Measurements from ENCODE around the gene MYCN.

Gene MYCN

DNA sequence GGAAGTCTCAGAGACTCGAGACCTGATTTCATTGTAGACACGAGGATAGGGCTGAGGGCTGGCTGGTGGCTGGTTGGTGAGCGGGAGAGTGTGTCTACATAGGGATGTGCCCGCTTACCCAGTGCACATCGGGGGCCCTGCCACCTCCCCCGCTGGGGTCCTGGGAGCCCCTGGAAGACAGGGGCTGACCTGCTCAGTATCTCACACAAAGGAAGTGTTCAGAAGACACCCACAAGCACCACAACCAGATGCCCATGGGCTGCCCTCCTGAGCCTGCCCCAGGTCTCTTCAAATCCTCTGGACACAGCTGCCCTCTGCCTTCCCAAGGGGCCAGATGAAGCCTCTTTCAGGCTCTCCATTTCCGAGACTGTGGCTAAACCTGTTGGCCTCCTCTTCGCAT lies 43.1 kb downstream of the MYCN start:
- Histone ChIP-seq H3K9me2 (replicated peaks; ENCODE audit: insufficient read depth, low read length) (no peaks in the 10 kb centered on the region), H3K27me3 (replicated peaks; ENCODE audit: insufficient read depth, low read length) (no peaks in the 10 kb centered on the region), H3K4me3 (ENCODE audit: low read length) (no peak overlapping the region), H3K27ac (ENCODE audit: low read length) (no peak overlapping the region), H3K4me2 (ENCODE audit: low read depth, low read length) (no peak overlapping the region), H3K9me3 (replicated peaks; ENCODE audit: insufficient read depth, low read length) (no peaks in the 10 kb centered on the region), H3K4me1 (ENCODE audit: low read length) (no peaks in the 10 kb centered on the region), H2AFZ (ENCODE audit: low read length) (no peak overlapping the region), H3F3A (ENCODE audit: insufficient read depth, low read length) (no peaks in the 10 kb centered on the region), H3K79me2 (ENCODE audit: low read length) (no peaks in the 10 kb centered on the region), H3K9ac (ENCODE audit: low read length) (no peak overlapping the region), H4K20me1 (ENCODE audit: insufficient read depth, low read length) (no peaks in the 10 kb centered on the region), H3K36me3 (replicated peaks; ENCODE audit: insufficient read depth, low read length) (no peaks in the 10 kb centered on the region)
- TF ChIP-seq CTCF (IDR thresholded peaks at IDR 0.05; ENCODE audit: low read length) = no peak
- TF ChIP-seq EZH2 (optimal IDR thresholded peaks at IDR 0.05; ENCODE audit: low read depth, low read length) = no peak
- TF ChIP-seq EZH2phosphoT487 (IDR thresholded peaks at IDR 0.05; ENCODE audit: low read length) = no peak
- DNase-seq = no peak

- Histone ChIP-seq H3K79me2 (ENCODE audit: low read length) (no peaks in the 10 kb centered on the region), H3K4me2 (ENCODE audit: low read depth, low read length) (no peak overlapping the region), H3K36me3 (replicated peaks; ENCODE audit: insufficient read depth, low read length) (no peaks in the 10 kb centered on the region), H3K27me3 (replicated peaks; ENCODE audit: insufficient read depth, low read length) (no peaks in the 10 kb centered on the region), H3K4me3 (ENCODE audit: low read length) (no peak overlapping the region), H3K9me3 (replicated peaks; ENCODE audit: insufficient read depth, low read length) (no peaks in the 10 kb centered on the region), H3K9ac (ENCODE audit: low read length) (no peak overlapping the region), H3F3A (ENCODE audit: insufficient read depth, low read length) (no peaks in the 10 kb centered on the region), H3K9me2 (replicated peaks; ENCODE audit: insufficient read depth, low read length) (no peaks in the 10 kb centered on the region), H3K4me1 (ENCODE audit: low read length) (no peaks in the 10 kb centered on the region), H4K20me1 (ENCODE audit: insufficient read depth, low read length) (no peaks in the 10 kb centered on the region), H3K27ac (ENCODE audit: low read length) (no peak overlapping the region), H2AFZ (ENCODE audit: low read length) (no peak overlapping the region)
- TF ChIP-seq EZH2phosphoT487 (IDR thresholded peaks at IDR 0.05; ENCODE audit: low read length) (no peak), EZH2 (optimal IDR thresholded peaks at IDR 0.05; ENCODE audit: low read depth, low read length) (no peak), CTCF (IDR thresholded peaks at IDR 0.05; ENCODE audit: low read length) (no peak)
- DNase-seq = no peak
These were observed 44.3 kb downstream of the MYCN start for GRCh38 chr2:15984368-15985255.

- H3K9ac ChIP-seq (ENCODE audit: low read length) = no peak overlapping the region
- H3K79me2 ChIP-seq (ENCODE audit: low read length) = no peaks in the 10 kb centered on the region
- H3K4me1 ChIP-seq (ENCODE audit: low read length) = no peaks in the 10 kb centered on the region
- no peak for DNase-seq
- no peak overlapping the region for H3K4me2 ChIP-seq (ENCODE audit: low read depth, low read length)
- H3K27ac ChIP-seq (ENCODE audit: low read length) = no peak overlapping the region
- H3K9me2 ChIP-seq (replicated peaks; ENCODE audit: insufficient read depth, low read length) = no peaks in the 10 kb centered on the region
- no peaks in the 10 kb centered on the region for H3K36me3 ChIP-seq (replicated peaks; ENCODE audit: insufficient read depth, low read length)
- TF ChIP-seq EZH2phosphoT487 (IDR thresholded peaks at IDR 0.05; ENCODE audit: low read length) = no peak
- TF ChIP-seq CTCF (IDR thresholded peaks at IDR 0.05; ENCODE audit: low read length) = no peak
- no peak for TF ChIP-seq EZH2 (optimal IDR thresholded peaks at IDR 0.05; ENCODE audit: low read depth, low read length)
- H3K9me3 ChIP-seq (replicated peaks; ENCODE audit: insufficient read depth, low read length) = no peaks in the 10 kb centered on the region
- H3K4me3 ChIP-seq (ENCODE audit: low read length) = no peak overlapping the region
- H3F3A ChIP-seq (ENCODE audit: insufficient read depth, low read length) = no peaks in the 10 kb centered on the region
- H4K20me1 ChIP-seq (ENCODE audit: insufficient read depth, low read length) = no peaks in the 10 kb centered on the region
- H3K27me3 ChIP-seq (replicated peaks; ENCODE audit: insufficient read depth, low read length) = no peaks in the 10 kb centered on the region
- no peak overlapping the region for H2AFZ ChIP-seq (ENCODE audit: low read length)
These were observed 45.2 kb downstream of the MYCN start for GRCh38 chr2:15985531-15985930.
